ENCODE measurements around the gene XRCC4. TPM values are rescaled to one million over a fixed set of nuclear protein-coding genes. Genes with fewer than 3 reads are reported as not detected.

The XRCC4 gene
- total and polyA plus RNA-seq, 12 donors = 2.4 to 15.8 (median 6.3) TPM

GRCh38 chr5:83363111-83363885 is 286.0 kb downstream of the XRCC4 start:
- intact Hi-C loops (cut with DNase I) = no loop called here
- no peak for DNase-seq
- Histone ChIP-seq H3K4me3 (no peak overlapping the region), H3K27me3 (no peaks in the 10 kb centered on the region), H3K36me3 (replicated peaks in 1 of 2) (no peaks in the 10 kb centered on the region), H3K27ac (no peak overlapping the region), H3K9me3 (replicated peaks in 1 of 3) (no peaks in the 10 kb centered on the region), H3K4me1 (replicated peaks in 1 of 2) (no peaks in the 10 kb centered on the region)
- WGBS, 4 donors = 86 to 91% (median 88%) methylated on average over 7 of the region's 7 CpGs
- no peak for TF ChIP-seq POLR2A (IDR thresholded peaks at IDR 0.05)
- TF ChIP-seq CTCF (IDR thresholded peaks at IDR 0.05) = no peak

GRCh38 chr5:83363886-83364275 is 286.5 kb downstream of the XRCC4 start:
- whole genome bisulfite sequencing, 4 donors = 79 to 94% (median 88%) methylated on average over 1 of the region's 1 CpG
- DNase-seq = no peak
- H3K9me3 ChIP-seq (replicated peaks in 1 of 3) = no peaks in the 10 kb centered on the region
- no peak overlapping the region for H3K27ac ChIP-seq
- no peak overlapping the region for H3K4me3 ChIP-seq
- H3K36me3 ChIP-seq (replicated peaks in 1 of 2) = no peaks in the 10 kb centered on the region
- H3K27me3 ChIP-seq = no peaks in the 10 kb centered on the region
- TF ChIP-seq CTCF (IDR thresholded peaks at IDR 0.05) = no peak
- no peak for TF ChIP-seq POLR2A (IDR thresholded peaks at IDR 0.05)
- no peaks in the 10 kb centered on the region for H3K4me1 ChIP-seq (replicated peaks in 1 of 2)
- intact Hi-C loops (cut with DNase I) = no loop called here

- 81 to 85% (median 83%) methylated on average over 8 of the region's 8 CpGs for WGBS, 4 donors
- TF ChIP-seq POLR2A (IDR thresholded peaks at IDR 0.05) (no peak), CTCF (IDR thresholded peaks at IDR 0.05) (no peak)
Observed at GRCh38 chr5:83364312-83365299, 287.3 kb downstream of the XRCC4 start.

GRCh38 chr5:83368319-83368718 is 291.0 kb downstream of the XRCC4 start:
- peak overlapping the region in 1 of 5 donors; percentile 43 for H3K27ac ChIP-seq
- no peaks in the 10 kb centered on the region for H3K27me3 ChIP-seq
- TF ChIP-seq POLR2A (IDR thresholded peaks at IDR 0.05) = no peak
- TF ChIP-seq CTCF (IDR thresholded peaks at IDR 0.05) = no peak
- H3K9me3 ChIP-seq (replicated peaks in 1 of 3) = no peaks in the 10 kb centered on the region
- WGBS, 4 donors = 70 to 81% (median 77%) methylated on average over 5 of the region's 5 CpGs
- intact Hi-C loops (cut with DNase I) = no loop called here
- no peaks in the 10 kb centered on the region for H3K4me1 ChIP-seq (replicated peaks in 1 of 2)
- no peaks in the 10 kb centered on the region for H3K36me3 ChIP-seq (replicated peaks in 1 of 2)
- no peak overlapping the region for H3K4me3 ChIP-seq
- DNase-seq = peak in 2 of 7 donors; percentile 17 to 27

More at GRCh38 chr5:83364312-83365299, 287.3 kb downstream of the XRCC4 start:
- H3K36me3 ChIP-seq (replicated peaks in 1 of 2) = no peaks in the 10 kb centered on the region
- H3K27me3 ChIP-seq = no peaks in the 10 kb centered on the region
- no peak for DNase-seq
- H3K4me3 ChIP-seq = no peak overlapping the region
- no peaks in the 10 kb centered on the region for H3K4me1 ChIP-seq (replicated peaks in 1 of 2)
- H3K9me3 ChIP-seq (replicated peaks in 1 of 3) = no peaks in the 10 kb centered on the region
- intact Hi-C loops (cut with DNase I) = no loop called here
- H3K27ac ChIP-seq = no peak overlapping the region

Data from adrenal gland (tissue), 12 donors.